HEK293 (cell line): ENCODE measurements around the gene RSKR.

Experiments
- CTCF ChIA-PET: fragments of 350-600 bp; formaldehyde crosslinking; extraction: SDS; loops from one replicate; lab custom pipeline; 2021; ENCODE audit warnings: antibody characterized with exemption; lab: Yijun Ruan, JAX
- POLR2A ChIA-PET: fragments of 300-600 bp; formaldehyde crosslinking; extraction: SDS; loops from one replicate; lab custom pipeline; 2020; ENCODE audit warnings: antibody characterized with exemption, inconsistent platforms; lab: Yijun Ruan, JAX
- H3K27ac ChIP-seq: fragments of 200-500 bp; sonication (Bioruptor generic); 2 replicates; pipeline ENCODE4 v1.5.1; 2014; ENCODE audit warnings: low read depth, low read length, control low read depth, inconsistent platforms; ENCODE audit errors: extremely low read depth
- H3K36me3 ChIP-seq, 2 experiments: fragments of 200-500 bp in 1 of 2; sonication (Bioruptor generic) in 1 of 2; 1 replicate in 1 of 2; 2 replicates in 1 of 2; pipeline ENCODE4 v1.5.1; 2014 to 2017; ENCODE audit warnings: inconsistent platforms in 2 of 2, low read length in 2 of 2; ENCODE audit not compliant: control insufficient read depth in 2 of 2, insufficient read depth in 1 of 2
- H3K4me1 ChIP-seq: fragments of 200-500 bp; sonication (Bioruptor generic); 2 replicates; pipeline ENCODE4 v1.5.1; 2014; ENCODE audit warnings: mild to moderate bottlenecking, low read length, inconsistent platforms; ENCODE audit not compliant: control insufficient read depth, insufficient read depth
- H3K4me3 ChIP-seq: 2 replicates; pipeline ENCODE4 v1.5.1; 2011; ENCODE audit warnings: low read depth, mild to moderate bottlenecking, control low read depth, low read length, moderate library complexity
- H3K9me3 ChIP-seq: fragments of 200-500 bp; sonication (Bioruptor generic); 2 replicates; pipeline ENCODE4 v1.5.1; 2014; ENCODE audit warnings: low read depth, low read length, inconsistent platforms; ENCODE audit not compliant: control insufficient read depth, insufficient read depth
- KLF17 ChIP-seq: fragments of 450-650 bp; formaldehyde crosslinking; IDR thresholded peaks from 2 replicates; pipeline ENCODE4 v1.5.1; 2016; ENCODE audit warnings: missing biosample characterization, missing genetic modification characterization
- SP3 ChIP-seq: fragments of 450-650 bp; formaldehyde crosslinking; IDR thresholded peaks from 2 replicates; pipeline ENCODE4 v1.5.1; 2016; ENCODE audit warnings: missing biosample characterization, missing genetic modification characterization
- SP7 ChIP-seq: fragments of 450-650 bp; formaldehyde crosslinking; IDR thresholded peaks from 2 replicates; pipeline ENCODE4 v1.5.1; 2016; ENCODE audit warnings: missing biosample characterization, missing genetic modification characterization
- ZBTB10 ChIP-seq: fragments of 450-650 bp; formaldehyde crosslinking; IDR thresholded peaks from 2 replicates; pipeline ENCODE4 v1.5.1; 2016; ENCODE audit warnings: missing biosample characterization, missing genetic modification characterization
- ZBTB26 ChIP-seq: fragments of 450-650 bp; formaldehyde crosslinking; optimal IDR thresholded peaks from 2 replicates; pipeline ENCODE3; 2016; ENCODE audit warnings: missing biosample characterization, mild to moderate bottlenecking, missing genetic modification characterization
- ZEB2 ChIP-seq: fragments of 450-650 bp; formaldehyde crosslinking; IDR thresholded peaks from 2 replicates; pipeline ENCODE4 v1.5.1; 2016; ENCODE audit warnings: missing biosample characterization, missing genetic modification characterization
- ZFP41 ChIP-seq: fragments of 450-650 bp; formaldehyde crosslinking; IDR thresholded peaks from 2 replicates; pipeline ENCODE4 v1.5.1; 2016; ENCODE audit warnings: missing biosample characterization, missing genetic modification characterization, borderline replicate concordance
- ZNF140 ChIP-seq: fragments of 450-650 bp; formaldehyde crosslinking; IDR thresholded peaks from 2 replicates; pipeline ENCODE4 v1.5.1; 2016; ENCODE audit warnings: missing biosample characterization, missing genetic modification characterization
- ZNF202 ChIP-seq: fragments of 450-650 bp; formaldehyde crosslinking; IDR thresholded peaks from 2 replicates; pipeline ENCODE4 v1.5.1; 2016; ENCODE audit warnings: missing biosample characterization, missing genetic modification characterization, borderline replicate concordance
- ZNF398 ChIP-seq: fragments of 450-650 bp; formaldehyde crosslinking; IDR thresholded peaks from 2 replicates; pipeline ENCODE4 v1.5.1; 2017; ENCODE audit warnings: missing biosample characterization, missing genetic modification characterization
- ZNF433 ChIP-seq: fragments of 450-650 bp; formaldehyde crosslinking; IDR thresholded peaks from 2 replicates; pipeline ENCODE4 v1.5.1; 2016; ENCODE audit warnings: missing biosample characterization, missing genetic modification characterization, low read depth
- ZNF645 ChIP-seq: fragments of 450-650 bp; formaldehyde crosslinking; IDR thresholded peaks from 2 replicates; pipeline ENCODE4; 2016; ENCODE audit warnings: missing biosample characterization, missing genetic modification characterization
- ZNF76 ChIP-seq: fragments of 450-650 bp; formaldehyde crosslinking; IDR thresholded peaks from 2 replicates; pipeline ENCODE4; 2016; ENCODE audit warnings: low read depth, missing biosample characterization, missing genetic modification characterization, borderline replicate concordance
- ZNF768 ChIP-seq: fragments of 450-650 bp; formaldehyde crosslinking; IDR thresholded peaks from 2 replicates; pipeline ENCODE4 v1.5.1; 2018; ENCODE audit warnings: missing biosample characterization, mild to moderate bottlenecking, missing genetic modification characterization
- ZSCAN4 ChIP-seq: fragments of 450-650 bp; formaldehyde crosslinking; IDR thresholded peaks from 2 replicates; pipeline ENCODE4 v1.5.1; 2017; ENCODE audit warnings: missing biosample characterization, missing genetic modification characterization
- ZSCAN5A ChIP-seq: fragments of 450-650 bp; formaldehyde crosslinking; IDR thresholded peaks from 2 replicates; pipeline ENCODE4 v1.5.1; 2016; ENCODE audit warnings: missing biosample characterization, missing genetic modification characterization
- TF ChIP-seq, protein P1 (sequence below): fragments of 450-650 bp; formaldehyde crosslinking; IDR thresholded peaks from 2 replicates; pipeline ENCODE4 v1.5.1; 2016; ENCODE audit warnings: missing biosample characterization, missing genetic modification characterization
- TF ChIP-seq, protein P2 (sequence below): fragments of 450-650 bp; IDR thresholded peaks from 2 replicates; pipeline ENCODE4 v1.5.1; 2018; ENCODE audit warnings: missing biosample characterization, mild to moderate bottlenecking, missing genetic modification characterization

The RSKR gene

DNA sequence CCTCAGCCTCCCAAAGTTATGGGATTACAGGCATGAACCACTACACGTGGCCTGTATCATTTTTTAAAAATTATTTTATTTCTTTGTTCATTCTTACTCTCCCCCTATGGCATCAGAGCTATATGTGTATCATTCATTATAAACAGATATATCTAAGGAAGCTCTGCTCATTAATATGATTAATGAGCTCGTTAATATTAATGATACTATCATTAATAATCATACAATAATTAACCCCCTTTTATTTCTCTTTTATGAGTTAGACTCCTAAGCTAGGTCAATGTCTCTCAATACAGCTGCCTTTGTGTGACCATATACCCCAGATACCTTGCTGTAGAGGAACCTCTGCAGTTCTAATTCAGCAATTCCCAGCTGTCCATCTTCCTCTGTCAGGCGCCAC, 4.5 kb upstream of the RSKR start:
- TF ChIP-seq ZNF398 (no peak), KLF17 (tag by site-specific recombination) (no peak), SP3 (tag by site-specific recombination) (no peak), ZBTB26 (no peak), ZNF202 (tag by site-specific recombination) (no peak), ZSCAN4 (tag by site-specific recombination) (no peak), ZNF140 (no peak), ZBTB10 (tag by site-specific recombination) (no peak), ZNF76 (tag by site-specific recombination) (no peak), ZNF768 (tag by site-specific recombination) (no peak), ZNF645 (tag by site-specific recombination) (no peak), ZSCAN5A (no peak), ZFP41 (tag by site-specific recombination) (no peak), SP7 (tag by site-specific recombination) (no peak), ZEB2 (tag by site-specific recombination) (no peak), ZNF433 (no peak)
- TF ChIP-seq, protein P1, sequence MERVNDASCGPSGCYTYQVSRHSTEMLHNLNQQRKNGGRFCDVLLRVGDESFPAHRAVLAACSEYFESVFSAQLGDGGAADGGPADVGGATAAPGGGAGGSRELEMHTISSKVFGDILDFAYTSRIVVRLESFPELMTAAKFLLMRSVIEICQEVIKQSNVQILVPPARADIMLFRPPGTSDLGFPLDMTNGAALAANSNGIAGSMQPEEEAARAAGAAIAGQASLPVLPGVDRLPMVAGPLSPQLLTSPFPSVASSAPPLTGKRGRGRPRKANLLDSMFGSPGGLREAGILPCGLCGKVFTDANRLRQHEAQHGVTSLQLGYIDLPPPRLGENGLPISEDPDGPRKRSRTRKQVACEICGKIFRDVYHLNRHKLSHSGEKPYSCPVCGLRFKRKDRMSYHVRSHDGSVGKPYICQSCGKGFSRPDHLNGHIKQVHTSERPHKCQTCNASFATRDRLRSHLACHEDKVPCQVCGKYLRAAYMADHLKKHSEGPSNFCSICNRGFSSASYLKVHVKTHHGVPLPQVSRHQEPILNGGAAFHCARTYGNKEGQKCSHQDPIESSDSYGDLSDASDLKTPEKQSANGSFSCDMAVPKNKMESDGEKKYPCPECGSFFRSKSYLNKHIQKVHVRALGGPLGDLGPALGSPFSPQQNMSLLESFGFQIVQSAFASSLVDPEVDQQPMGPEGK (tag by site-specific recombination), result no peak
- TF ChIP-seq, protein P2, sequence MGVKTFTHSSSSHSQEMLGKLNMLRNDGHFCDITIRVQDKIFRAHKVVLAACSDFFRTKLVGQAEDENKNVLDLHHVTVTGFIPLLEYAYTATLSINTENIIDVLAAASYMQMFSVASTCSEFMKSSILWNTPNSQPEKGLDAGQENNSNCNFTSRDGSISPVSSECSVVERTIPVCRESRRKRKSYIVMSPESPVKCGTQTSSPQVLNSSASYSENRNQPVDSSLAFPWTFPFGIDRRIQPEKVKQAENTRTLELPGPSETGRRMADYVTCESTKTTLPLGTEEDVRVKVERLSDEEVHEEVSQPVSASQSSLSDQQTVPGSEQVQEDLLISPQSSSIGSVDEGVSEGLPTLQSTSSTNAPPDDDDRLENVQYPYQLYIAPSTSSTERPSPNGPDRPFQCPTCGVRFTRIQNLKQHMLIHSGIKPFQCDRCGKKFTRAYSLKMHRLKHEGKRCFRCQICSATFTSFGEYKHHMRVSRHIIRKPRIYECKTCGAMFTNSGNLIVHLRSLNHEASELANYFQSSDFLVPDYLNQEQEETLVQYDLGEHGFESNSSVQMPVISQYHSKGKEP (tag by site-specific recombination), result no peak
- TF ChIP-seq, all 188 proteins: peak for 0

More for the DNA sequence above, 4.5 kb upstream of the RSKR start:
- ChIA-PET CTCF (interaction anchor here (0.6 to 0.9 kb wide), 2 partner anchors 29 to 30 kb away, joined by 3 read pairs; no protein-coding TSS in a partner anchor), POLR2A (interaction anchor here (0.9 to 1.2 kb wide), 4 partner anchors 10 to 101 kb away, joined by 3 to 4 read pairs (median 3); partner anchors contain the start of genes RPL23A, SDF2 and SUPT6H)
- Histone ChIP-seq H3K27ac (no peak overlapping the region), H3K4me3 (no peak overlapping the region), H3K4me1 (no peaks in the 10 kb centered on the region), H3K9me3 (no peaks in the 10 kb centered on the region), H3K36me3 (peaks cover 82 to 99% of the 10 kb centered on the region in 2 experiments)
